SK-N-SH (cell line): ENCODE data around the gene GATAD2B. TPM values are rescaled to one million over a fixed set of nuclear protein-coding genes. Genes with fewer than 3 reads are reported as not detected.

Experiments used
- CTCF ChIA-PET: fragments of 300-600, 350-600 bp; formaldehyde crosslinking; extraction: SDS; loops from one replicate; lab custom pipeline; 2021; lab: Yijun Ruan, JAX
- POLR2A ChIA-PET: fragments of 350-600 bp; sonication (Branson Sonifier 250); formaldehyde crosslinking; extraction: SDS; loops from one replicate; lab custom pipeline; 2020; ENCODE audit warnings: antibody characterized with exemption, inconsistent platforms; lab: Yijun Ruan, JAX
- DNase-seq: peaks from one replicate; pipeline ENCODE4 v3.0.0; 2012
- H2AFZ ChIP-seq: fragments of 200-600 bp; sonication (generic); 2 replicates; pipeline ENCODE4 v1.8.1; 2016; ENCODE audit warnings: antibody characterized with exemption, mild to moderate bottlenecking, low read depth
- H3F3A ChIP-seq: fragments of 200-600 bp; sonication (generic); replicated peaks from 2 replicates; pipeline ENCODE3; 2016; ENCODE audit warnings: antibody characterized with exemption, mild to moderate bottlenecking; ENCODE audit not compliant: insufficient read depth
- H3K27ac ChIP-seq, 2 experiments: fragments of 200-500 bp in 1 of 2; fragments of 200-600 bp in 1 of 2; sonication (Bioruptor generic) in 1 of 2; sonication (generic), shearing (Covaris generic) in 1 of 2; 2 replicates each; pipeline versions ENCODE4 v1.5.1 to v1.6.1; 2014 to 2016; ENCODE audit warnings: low read depth in 2 of 2, inconsistent platforms in 1 of 2, low read length in 1 of 2, mild to moderate bottlenecking in 1 of 2, mixed read lengths in 1 of 2
- H3K27me3 ChIP-seq: fragments of 200-600 bp; sonication (generic), shearing (Covaris generic); 2 replicates; pipeline ENCODE4 v1.6.1; 2016; ENCODE audit warnings: mixed run types; ENCODE audit not compliant: insufficient read depth
- H3K36me3 ChIP-seq, 2 experiments: fragments of 200-500 bp in 1 of 2; fragments of 200-600 bp in 1 of 2; sonication (Bioruptor generic) in 1 of 2; sonication (generic) in 1 of 2; replicated peaks in 1 of 2; 2 replicates each; pipeline versions ENCODE3 to v1.5.1; 2014 to 2016; ENCODE audit warnings: low read length in 1 of 2, mild to moderate bottlenecking in 1 of 2; ENCODE audit not compliant: insufficient read depth in 2 of 2, control insufficient read depth in 1 of 2
- H3K4me1 ChIP-seq, 2 experiments: fragments of 200-500 bp in 1 of 2; fragments of 200-600 bp in 1 of 2; sonication (Bioruptor generic) in 1 of 2; sonication (generic), shearing (Covaris generic) in 1 of 2; 2 replicates each; pipeline versions ENCODE4 v1.5.1 to v1.6.1; 2014 to 2016; ENCODE audit warnings: low read depth in 1 of 2, low read length in 1 of 2, mixed run types in 1 of 2; ENCODE audit not compliant: insufficient read depth in 2 of 2, control insufficient read depth in 1 of 2
- H3K4me2 ChIP-seq: fragments of 200-600 bp; sonication (generic), shearing (Covaris generic); 2 replicates; pipeline ENCODE4 v1.6.1; 2017; ENCODE audit warnings: mixed run types
- H3K4me3 ChIP-seq, 2 experiments: fragments of 200-500 bp in 1 of 2; fragments of 200-600 bp in 1 of 2; sonication (Bioruptor generic) in 1 of 2; sonication (generic), shearing (Covaris generic) in 1 of 2; 2 replicates each; pipeline versions ENCODE4 v1.5.1 to v1.8.1; 2014 to 2016; ENCODE audit warnings: low read depth in 2 of 2, inconsistent platforms in 1 of 2, low read length in 1 of 2, mild to moderate bottlenecking in 1 of 2, mixed read lengths in 1 of 2, moderate library complexity in 1 of 2
- H3K79me2 ChIP-seq: fragments of 200-600 bp; sonication (generic); 2 replicates; pipeline ENCODE4 v1.8.1; 2017; ENCODE audit warnings: mild to moderate bottlenecking; ENCODE audit not compliant: insufficient read depth
- H3K9ac ChIP-seq: fragments of 200-600 bp; sonication (generic); 2 replicates; pipeline ENCODE4 v1.6.1; 2017; ENCODE audit warnings: mixed run types
- H3K9me2 ChIP-seq: fragments of 200-600 bp; sonication (generic); 2 replicates; pipeline ENCODE4 v1.6.1; 2017; ENCODE audit warnings: mixed run types
- H3K9me3 ChIP-seq: fragments of 200-600 bp; sonication (generic); 2 replicates; pipeline ENCODE4 v1.6.1; 2017; ENCODE audit warnings: mixed run types, mild to moderate bottlenecking, moderate library complexity
- H4K20me1 ChIP-seq: fragments of 200-600 bp; sonication (generic); 2 replicates; pipeline ENCODE4 v1.6.1; 2017; ENCODE audit warnings: mild to moderate bottlenecking, mixed run types; ENCODE audit not compliant: insufficient read depth
- CHD2 ChIP-seq: fragments of 150-350 bp; IDR thresholded peaks from 2 replicates; pipeline ENCODE4 v1.6.1; 2018; ENCODE audit warnings: low read length; ENCODE audit not compliant: partially characterized antibody
- ELF1 ChIP-seq: IDR thresholded peaks from 2 replicates; pipeline ENCODE4 v1.4.0; 2012
- EZH2phosphoT487 ChIP-seq: fragments of 200-600 bp; sonication (generic); IDR thresholded peaks from 2 replicates; pipeline ENCODE4 v1.6.1; 2017; ENCODE audit warnings: low read depth, mixed run types, mild to moderate bottlenecking, antibody characterized with exemption, moderate library complexity, borderline replicate concordance
- FOSL2 ChIP-seq: IDR thresholded peaks from 2 replicates; pipeline ENCODE4 v1.4.0; 2012; ENCODE audit warnings: low read depth, mild to moderate bottlenecking, moderate library complexity, borderline replicate concordance
- FOXJ3 ChIP-seq: sonication (generic); formaldehyde crosslinking; IDR thresholded peaks from 2 replicates; pipeline ENCODE4 v1.5.1; 2020; ENCODE audit warnings: mild to moderate bottlenecking, missing genetic modification reagents
- FOXM1 ChIP-seq: IDR thresholded peaks from 2 replicates; pipeline ENCODE4 v1.4.0; 2012; ENCODE audit warnings: low read depth, mild to moderate bottlenecking
- GABPA ChIP-seq: IDR thresholded peaks from 2 replicates; pipeline ENCODE4 v1.4.0; 2012; ENCODE audit warnings: low read depth, mild to moderate bottlenecking
- GATA2 ChIP-seq: sonication (generic); formaldehyde crosslinking; IDR thresholded peaks from 2 replicates; pipeline ENCODE4 v1.5.0; 2020; ENCODE audit warnings: mild to moderate bottlenecking, missing genetic modification reagents
- MXI1 ChIP-seq: IDR thresholded peaks from 2 replicates; pipeline ENCODE4 v1.6.1; 2012; ENCODE audit warnings: mild to moderate bottlenecking, low read depth, low read length, improper control_type of control experiment
- NRF1 ChIP-seq: IDR thresholded peaks from 2 replicates; pipeline ENCODE4 v1.6.1; 2012; ENCODE audit warnings: low read depth, mild to moderate bottlenecking, low read length
- POLR2AphosphoS5 ChIP-seq: IDR thresholded peaks from 2 replicates; pipeline ENCODE4 v1.6.1; 2012; ENCODE audit warnings: low read depth, low read length
- RXRA ChIP-seq: IDR thresholded peaks from 2 replicates; pipeline ENCODE4 v1.4.0; 2012; ENCODE audit warnings: low read depth, mild to moderate bottlenecking, borderline replicate concordance
- TAF1 ChIP-seq: IDR thresholded peaks from 2 replicates; pipeline ENCODE4 v1.6.1; 2012; ENCODE audit warnings: low read depth, mild to moderate bottlenecking, low read length, moderate library complexity, borderline replicate concordance
- TCF12 ChIP-seq: IDR thresholded peaks from 2 replicates; pipeline ENCODE4 v1.4.0; 2012
- TEAD4 ChIP-seq: IDR thresholded peaks from 2 replicates; pipeline ENCODE4 v1.4.0; 2012; ENCODE audit warnings: mild to moderate bottlenecking, borderline replicate concordance; ENCODE audit not compliant: insufficient read depth
- YY1 ChIP-seq: IDR thresholded peaks from 2 replicates; pipeline ENCODE4 v1.4.0; 2012; ENCODE audit warnings: low read depth, mild to moderate bottlenecking
- WGBS: methylation state at CpG from one replicate; pipeline ENCODE4 v1.1.6; 2017; ENCODE audit warnings: low lambda C conversion rate; 5-methylcytosine and 5-hydroxymethylcytosine counted together
- polyA plus RNA-seq, 3 experiments: library from polyadenylated mRNA; depleted of rRNA; stranded (reverse); fragments of >200 nt; gene quantifications; 2 replicates each; pipeline ENCODE4 v1.2.3, GENCODE V29; 2012
- TF ChIP-seq, protein P1 (sequence below): fragments of 150-350 bp; IDR thresholded peaks from 2 replicates; pipeline ENCODE4 v1.6.1; 2017; ENCODE audit warnings: antibody characterized with exemption, low read length, low read depth, borderline replicate concordance
- TF ChIP-seq, protein P2 (sequence below): fragments of 200-600 bp; sonication (generic); IDR thresholded peaks from 2 replicates; pipeline ENCODE4 v1.6.1; 2017; ENCODE audit warnings: antibody characterized with exemption, mild to moderate bottlenecking, moderate library complexity
- TF ChIP-seq, protein P3 (sequence below): IDR thresholded peaks from 2 replicates; pipeline ENCODE4 v1.4.0; 2012; ENCODE audit warnings: low read depth
- TF ChIP-seq, protein P4 (sequence below): IDR thresholded peaks from 2 replicates; pipeline ENCODE4 v1.4.0; 2012; ENCODE audit warnings: low read depth, borderline replicate concordance

The GATAD2B gene
- polyA plus RNA-seq, 1 of the 3 experiments (the other 2 are of a cell fraction): 2.8 TPM

DNA sequence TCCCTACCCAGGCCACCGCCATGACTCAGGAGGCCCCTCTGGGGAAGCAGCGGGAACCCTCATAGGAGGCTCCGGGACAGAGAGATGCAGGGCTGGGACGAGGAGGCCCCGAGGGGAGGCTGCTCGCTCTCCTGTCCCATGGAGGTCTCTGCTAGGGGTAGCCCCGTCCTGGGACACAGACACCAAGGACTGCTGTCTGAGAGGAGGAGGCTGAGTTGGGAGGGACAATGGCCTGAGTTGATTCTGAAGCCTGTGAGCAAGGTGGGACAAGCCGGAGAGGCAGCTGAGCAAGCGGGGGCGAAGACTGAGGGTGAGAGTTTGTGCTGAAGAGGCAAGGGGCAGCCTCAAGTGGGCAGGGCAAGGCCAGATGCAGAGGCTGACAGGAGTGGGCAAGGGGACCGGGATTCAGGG lies 130.1 kb downstream of the GATAD2B start:
- H3K9me3 ChIP-seq: no peaks in the 10 kb centered on the region
- no peak overlapping the region for H3K9ac ChIP-seq
- H3K27me3 ChIP-seq: no peaks in the 10 kb centered on the region
- H4K20me1 ChIP-seq: no peaks in the 10 kb centered on the region
- H3K79me2 ChIP-seq: no peaks in the 10 kb centered on the region
- no peak for DNase-seq
- no peak for TF ChIP-seq FOXJ3 (CRISPR knock-in tag)
- TF ChIP-seq RXRA: no peak
- TF ChIP-seq GABPA: no peak
- no peak for TF ChIP-seq CHD2
- no peak for TF ChIP-seq POLR2AphosphoS5
- TF ChIP-seq FOSL2: no peak
- TF ChIP-seq MXI1: no peak
- no peak for TF ChIP-seq GATA2 (CRISPR knock-in tag)
- TF ChIP-seq TCF12: no peak
- TF ChIP-seq, protein P1, sequence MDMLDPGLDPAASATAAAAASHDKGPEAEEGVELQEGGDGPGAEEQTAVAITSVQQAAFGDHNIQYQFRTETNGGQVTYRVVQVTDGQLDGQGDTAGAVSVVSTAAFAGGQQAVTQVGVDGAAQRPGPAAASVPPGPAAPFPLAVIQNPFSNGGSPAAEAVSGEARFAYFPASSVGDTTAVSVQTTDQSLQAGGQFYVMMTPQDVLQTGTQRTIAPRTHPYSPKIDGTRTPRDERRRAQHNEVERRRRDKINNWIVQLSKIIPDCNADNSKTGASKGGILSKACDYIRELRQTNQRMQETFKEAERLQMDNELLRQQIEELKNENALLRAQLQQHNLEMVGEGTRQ: no peak
- TF ChIP-seq, protein P2, sequence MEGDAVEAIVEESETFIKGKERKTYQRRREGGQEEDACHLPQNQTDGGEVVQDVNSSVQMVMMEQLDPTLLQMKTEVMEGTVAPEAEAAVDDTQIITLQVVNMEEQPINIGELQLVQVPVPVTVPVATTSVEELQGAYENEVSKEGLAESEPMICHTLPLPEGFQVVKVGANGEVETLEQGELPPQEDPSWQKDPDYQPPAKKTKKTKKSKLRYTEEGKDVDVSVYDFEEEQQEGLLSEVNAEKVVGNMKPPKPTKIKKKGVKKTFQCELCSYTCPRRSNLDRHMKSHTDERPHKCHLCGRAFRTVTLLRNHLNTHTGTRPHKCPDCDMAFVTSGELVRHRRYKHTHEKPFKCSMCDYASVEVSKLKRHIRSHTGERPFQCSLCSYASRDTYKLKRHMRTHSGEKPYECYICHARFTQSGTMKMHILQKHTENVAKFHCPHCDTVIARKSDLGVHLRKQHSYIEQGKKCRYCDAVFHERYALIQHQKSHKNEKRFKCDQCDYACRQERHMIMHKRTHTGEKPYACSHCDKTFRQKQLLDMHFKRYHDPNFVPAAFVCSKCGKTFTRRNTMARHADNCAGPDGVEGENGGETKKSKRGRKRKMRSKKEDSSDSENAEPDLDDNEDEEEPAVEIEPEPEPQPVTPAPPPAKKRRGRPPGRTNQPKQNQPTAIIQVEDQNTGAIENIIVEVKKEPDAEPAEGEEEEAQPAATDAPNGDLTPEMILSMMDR: no peak
- no peak for TF ChIP-seq EZH2phosphoT487
- TF ChIP-seq ELF1: no peak
- no peak for TF ChIP-seq FOXM1
- TF ChIP-seq, protein P3, sequence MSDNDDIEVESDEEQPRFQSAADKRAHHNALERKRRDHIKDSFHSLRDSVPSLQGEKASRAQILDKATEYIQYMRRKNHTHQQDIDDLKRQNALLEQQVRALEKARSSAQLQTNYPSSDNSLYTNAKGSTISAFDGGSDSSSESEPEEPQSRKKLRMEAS: no peak
- TF ChIP-seq YY1: no peak
- no peak for TF ChIP-seq NRF1
- no peak for TF ChIP-seq TEAD4
- TF ChIP-seq, protein P4, sequence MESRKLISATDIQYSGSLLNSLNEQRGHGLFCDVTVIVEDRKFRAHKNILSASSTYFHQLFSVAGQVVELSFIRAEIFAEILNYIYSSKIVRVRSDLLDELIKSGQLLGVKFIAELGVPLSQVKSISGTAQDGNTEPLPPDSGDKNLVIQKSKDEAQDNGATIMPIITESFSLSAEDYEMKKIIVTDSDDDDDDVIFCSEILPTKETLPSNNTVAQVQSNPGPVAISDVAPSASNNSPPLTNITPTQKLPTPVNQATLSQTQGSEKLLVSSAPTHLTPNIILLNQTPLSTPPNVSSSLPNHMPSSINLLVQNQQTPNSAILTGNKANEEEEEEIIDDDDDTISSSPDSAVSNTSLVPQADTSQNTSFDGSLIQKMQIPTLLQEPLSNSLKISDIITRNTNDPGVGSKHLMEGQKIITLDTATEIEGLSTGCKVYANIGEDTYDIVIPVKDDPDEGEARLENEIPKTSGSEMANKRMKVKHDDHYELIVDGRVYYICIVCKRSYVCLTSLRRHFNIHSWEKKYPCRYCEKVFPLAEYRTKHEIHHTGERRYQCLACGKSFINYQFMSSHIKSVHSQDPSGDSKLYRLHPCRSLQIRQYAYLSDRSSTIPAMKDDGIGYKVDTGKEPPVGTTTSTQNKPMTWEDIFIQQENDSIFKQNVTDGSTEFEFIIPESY: no peak
- TF ChIP-seq TAF1: no peak
- CTCF ChIA-PET: interaction anchor here (1.3 to 5.1 kb wide), 3 partner anchors 9 to 194 kb away, joined by 3 to 22 read pairs (median 7); partner anchors contain the start of genes DENND4B and RAB13
- WGBS: 84% methylated on average over 11 of the region's 11 CpGs
- no peak overlapping the region for H3K4me3 ChIP-seq
- no peak overlapping the region for H3K27ac ChIP-seq
- no peak overlapping the region for H2AFZ ChIP-seq
- H3K9me2 ChIP-seq: no peaks in the 10 kb centered on the region
- no peak overlapping the region for H3K4me2 ChIP-seq
- H3K36me3 ChIP-seq: no peaks in the 10 kb centered on the region
- H3F3A ChIP-seq: no peaks in the 10 kb centered on the region
- H3K4me1 ChIP-seq: no peaks in the 10 kb centered on the region; a peak in 1 of 4 replicates
- POLR2A ChIA-PET: interaction anchor here (1.3 kb wide), 1 partner anchor 198 kb away, joined by 3 read pairs; the partner anchor contains the start of gene RPS27
